ENCODE measurements around the gene SNAPC1. TPM values are rescaled to one million over a fixed set of nuclear protein-coding genes. Genes with fewer than 3 reads are reported as not detected.

The SNAPC1 gene
- total RNA-seq, 1 donor from 2014 or later: 9.2 TPM

GRCh38 chr14:61841145-61841544 is 78.9 kb downstream of the SNAPC1 start:
- peaks cover 6% of the 10 kb centered on the region for H3K9me3 ChIP-seq (replicated peaks)
- no peaks in the 10 kb centered on the region for H3K27me3 ChIP-seq (ENCODE audit: low read depth)
- no peak overlapping the region for H3K27ac ChIP-seq (replicated peaks)
- TF ChIP-seq CTCF (IDR thresholded peaks at IDR 0.05; ENCODE audit: borderline replicate concordance): no peak
- H3K4me1 ChIP-seq: no peaks in the 10 kb centered on the region
- no peak for DNase-seq
- no peaks in the 10 kb centered on the region for H3K36me3 ChIP-seq
- intact Hi-C loops (cut with micrococcal nuclease): loop anchor here (10.0 kb wide), 1 partner anchor 546 kb away; no protein-coding TSS in a partner anchor
- H3K4me3 ChIP-seq: no peak overlapping the region

Other genes with a start within 250 kb of the SNAPC1 start
- 49.4 TPM for gene HIF1A, start 66.9 kb upstream of the SNAPC1 start, total RNA-seq
- gene SYT16, start 50.3 kb downstream of the SNAPC1 start, total RNA-seq: not detected